HCT116 (cell line): Measurements from ENCODE around the gene GDPD1.

Experiments
- ATF3 ChIP-seq: IDR thresholded peaks from 2 replicates; pipeline ENCODE4 v1.6.1; 2012
- CTCF ChIP-seq, 3 experiments: fragments of 200-600 bp in 1 of 3; sonication (generic) in 1 of 3; IDR thresholded peaks in 2 of 3; conservative IDR thresholded peaks in 1 of 3; 2 replicates each; pipeline ENCODE4 v1.5.1; 2012 to 2017; ENCODE audit warnings: low read depth in 2 of 3, low read length in 2 of 3, antibody characterized with exemption in 1 of 3, borderline replicate concordance in 1 of 3, control low read depth in 1 of 3, mild to moderate bottlenecking in 1 of 3, mixed read lengths in 1 of 3, mixed run types in 1 of 3, moderate library complexity in 1 of 3; ENCODE audit not compliant: insufficient read depth in 1 of 3
- EZH2 ChIP-seq: fragments of 200-600 bp; sonication (generic); IDR thresholded peaks from 2 replicates; pipeline ENCODE4 v1.6.1; 2017; ENCODE audit warnings: antibody characterized with exemption, mixed run types
- EZH2phosphoT487 ChIP-seq: fragments of 200-600 bp; IDR thresholded peaks from 2 replicates; pipeline ENCODE4 v1.6.1; 2018; ENCODE audit warnings: antibody characterized with exemption, borderline replicate concordance
- JUND ChIP-seq: IDR thresholded peaks from 2 replicates; pipeline ENCODE4 v1.6.1; 2012
- POLR2A ChIP-seq: IDR thresholded peaks from 2 replicates; pipeline ENCODE4 v1.7.0; 2011; ENCODE audit warnings: borderline replicate concordance; ENCODE audit not compliant: insufficient read depth, insufficient read length; ENCODE audit errors: extremely low read depth
- POLR2AphosphoS5 ChIP-seq: IDR thresholded peaks from 2 replicates; pipeline ENCODE4 v1.6.1; 2011; ENCODE audit warnings: mild to moderate bottlenecking, low read depth, low read length, moderate library complexity
- SIN3A ChIP-seq: IDR thresholded peaks from 2 replicates; pipeline ENCODE4 v1.6.1; 2012; ENCODE audit warnings: low read depth
- SP1 ChIP-seq: IDR thresholded peaks from 2 replicates; pipeline ENCODE4 v1.6.1; 2012; ENCODE audit warnings: low read depth
- SRF ChIP-seq: IDR thresholded peaks from 2 replicates; pipeline ENCODE4 v1.6.1; 2012; ENCODE audit warnings: low read depth
- YY1 ChIP-seq: IDR thresholded peaks from 2 replicates; pipeline ENCODE4 v1.6.1; 2011; ENCODE audit warnings: low read length, low read depth, moderate library complexity, mild to moderate bottlenecking; ENCODE audit not compliant: insufficient replicate concordance; ENCODE audit errors: extremely low read depth
- ZBTB33 ChIP-seq: IDR thresholded peaks from 2 replicates; pipeline ENCODE4 v1.6.1; 2011; ENCODE audit warnings: mild to moderate bottlenecking, low read length, moderate library complexity; ENCODE audit not compliant: insufficient replicate concordance; ENCODE audit errors: extremely low read depth
- ZFX ChIP-seq: fragments of 450-650 bp; IDR thresholded peaks from 2 replicates; pipeline ENCODE4 v1.6.1; 2017
- ZNF274 ChIP-seq: fragments of 200-500 bp; sonication (Bioruptor generic); IDR thresholded peaks from 2 replicates; pipeline ENCODE4 v1.6.1; 2014; ENCODE audit warnings: mild to moderate bottlenecking, low read depth, low read length, inconsistent platforms

- TF ChIP-seq CTCF (IDR thresholded peaks at IDR 0.05 in 2 of 3, conservative IDR thresholded peaks at IDR 0.05 in 1 of 3; ENCODE audit: borderline replicate concordance in 1 of 3, insufficient read depth in 1 of 3, low read depth in 2 of 3, low read length in 2 of 3) (no peak), SIN3A (no peak), ZNF274 (no peak), POLR2A (no peak), SP1 (no peak), ZBTB33 (no peak), EZH2phosphoT487 (no peak), POLR2AphosphoS5 (no peak), YY1 (no peak), EZH2 (no peak), ATF3 (no peak), JUND (no peak), SRF (no peak), ZFX (no peak)
Observed at GRCh38 chr17:59277031-59277430, 56.7 kb downstream of the GDPD1 start.
